GM12892 (cell line): ENCODE data around the gene LRRFIP1.

Experiments used
- POLR2A ChIP-seq: IDR thresholded peaks from 2 replicates; pipeline ENCODE4 v1.6.1; 2011; ENCODE audit warnings: low read depth, low read length, control low read depth
- TAF1 ChIP-seq: IDR thresholded peaks from 2 replicates; pipeline ENCODE4 v1.6.1; 2011; ENCODE audit warnings: low read depth, mild to moderate bottlenecking, control low read depth, low read length, borderline replicate concordance

GRCh38 chr2:237701033-237701858 is 73.9 kb downstream of the LRRFIP1 start:
- TF ChIP-seq TAF1 (no peak), POLR2A (no peak)
